Esophagus muscularis mucosa (tissue), 4 donors: ENCODE data around the gene CGB8. TPM values are rescaled to one million over a fixed set of nuclear protein-coding genes. Genes with fewer than 3 reads are reported as not detected.

Experiments used
- DNase-seq: peaks from one replicate; pipeline ENCODE4 v3.0.0-alpha.2; 2017; ENCODE audit errors: extremely low spot score
- H3K27ac ChIP-seq, 4 donors: fragments of 200-600 bp; sonication (generic); replicated peaks in 1 of 4; 1 replicate in 3 of 4; 2 replicates in 1 of 4; pipeline ENCODE4 v1.5.1; 2016 to 2019; ENCODE audit warnings: mild to moderate bottlenecking in 1 of 4
- H3K27me3 ChIP-seq, 4 donors: fragments of 200-600 bp; sonication (generic); one replicate each; pipeline versions ENCODE4 v1.5.1 to v1.6.0; 2016 to 2019
- H3K36me3 ChIP-seq, 4 donors: fragments of 200-600 bp; sonication (generic); one replicate each; pipeline ENCODE4 v1.5.1; 2016 to 2019
- H3K4me1 ChIP-seq, 4 donors: fragments of 200-600 bp; sonication (generic); one replicate each; pipeline ENCODE4 v1.5.1; 2016 to 2019
- H3K4me3 ChIP-seq, 4 donors: fragments of 200-600 bp; sonication (generic); 1 replicate in 2 of 4; 2 replicates in 2 of 4; pipeline ENCODE4 v1.5.1; 2016 to 2019; ENCODE audit warnings: mild to moderate bottlenecking in 4 of 4, moderate library complexity in 1 of 4
- H3K9me3 ChIP-seq, 4 donors: fragments of 200-600 bp; sonication (generic); 1 replicate in 3 of 4; 2 replicates in 1 of 4; pipeline ENCODE4 v1.5.1; 2016 to 2019
- EP300 ChIP-seq: sonication (generic); formaldehyde crosslinking; IDR thresholded peaks from one replicate; pipeline ENCODE4 v1.6.1; 2017; ENCODE audit warnings: antibody characterized with exemption
- POLR2A ChIP-seq: fragments of 450-650 bp; IDR thresholded peaks from one replicate; pipeline ENCODE4 v1.6.1; 2017; ENCODE audit warnings: antibody characterized with exemption, moderate library complexity, mild to moderate bottlenecking, low read depth
- POLR2AphosphoS5 ChIP-seq, 2 donors: sonication (generic); formaldehyde crosslinking; IDR thresholded peaks; one replicate each; pipeline ENCODE4 v1.6.1; 2017; ENCODE audit warnings: antibody characterized with exemption in 2 of 2
- WGBS: methylation state at CpG from one replicate; pipeline ENCODE4 v1.1.5; 2018; 5-methylcytosine and 5-hydroxymethylcytosine counted together
- intact Hi-C: fragments of 100-400 bp; cut with DNase I; formaldehyde crosslinking; loops from one replicate; pipeline ENCODE4 v1.15.1; 2023
- total RNA-seq, 4 donors: library from RNA; depleted of rRNA; stranded (reverse); fragments of >200 nt; gene quantifications; one replicate each; pipeline versions ENCODE4 v1.1.0 to v1.2.1, GENCODE V29; 2016
- TF ChIP-seq, protein P1 (sequence below), 3 experiments: fragments of 200-600 bp in 2 of 3; fragments of 450-650 bp in 1 of 3; sonication (generic) in 2 of 3; IDR thresholded peaks; one replicate each; pipeline ENCODE4 v1.5.1; 2017 to 2019; ENCODE audit warnings: antibody characterized with exemption in 3 of 3, mild to moderate bottlenecking in 2 of 3, moderate library complexity in 1 of 3

The CGB8 gene
- total RNA-seq, 4 donors from 2014 or later, result not detected

DNA sequence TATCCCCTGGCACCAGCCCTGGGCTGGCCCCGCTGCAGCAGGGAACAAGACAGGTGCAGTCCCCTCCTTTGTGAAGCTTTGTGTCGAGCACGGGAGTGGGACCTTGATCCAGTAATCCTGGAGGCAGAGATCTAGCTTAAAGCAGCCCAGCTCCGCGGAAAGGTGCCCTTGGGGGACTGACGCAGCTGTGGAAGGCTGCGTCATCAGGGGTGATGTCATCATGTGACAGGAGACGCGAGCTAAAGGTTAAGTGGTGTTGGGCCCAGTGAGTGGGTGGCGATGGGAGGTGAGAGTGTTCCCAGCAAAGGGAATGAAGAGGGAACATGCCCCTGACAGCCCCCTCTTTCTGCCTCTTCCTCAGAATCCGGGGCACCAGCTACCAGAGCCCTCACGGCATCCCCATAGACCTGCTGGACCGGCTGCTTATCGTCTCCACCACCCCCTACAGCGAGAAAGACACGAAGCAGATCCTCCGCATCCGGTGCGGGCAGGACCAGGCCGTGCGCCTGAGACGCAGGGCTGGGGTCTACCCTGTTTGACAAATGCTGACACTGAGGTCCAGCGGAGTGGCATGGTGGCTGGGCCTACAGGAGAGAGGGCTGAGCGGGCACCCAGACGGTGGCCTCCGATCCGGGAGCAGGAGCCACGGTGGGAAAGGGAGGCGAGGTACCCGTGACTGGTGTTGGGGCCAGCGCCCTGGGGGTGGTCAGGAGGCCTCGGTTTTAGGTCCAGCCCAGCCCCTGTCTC lies 34.6 kb downstream of the CGB8 start:
- DNase-seq, result no peak
- Histone ChIP-seq H3K27me3 (peaks cover 0 to 22% (median 4%) of the 10 kb centered on the region in 4 donors), H3K27ac (no peak overlapping the region), H3K4me3 (no peak overlapping the region), H3K4me1 (peaks cover 14 to 23% (median 21%) of the 10 kb centered on the region in 4 donors), H3K36me3 (peaks cover 18 to 72% (median 66%) of the 10 kb centered on the region in 4 donors), H3K9me3 (no peaks in the 10 kb centered on the region)
- WGBS, result 94% methylated on average over 27 of the region's 32 CpGs
- intact Hi-C loops, result no loop called here
- TF ChIP-seq POLR2AphosphoS5 (IDR thresholded peaks at IDR 0.05) (no peak), EP300 (no peak), POLR2A (no peak)
- TF ChIP-seq, protein P1, sequence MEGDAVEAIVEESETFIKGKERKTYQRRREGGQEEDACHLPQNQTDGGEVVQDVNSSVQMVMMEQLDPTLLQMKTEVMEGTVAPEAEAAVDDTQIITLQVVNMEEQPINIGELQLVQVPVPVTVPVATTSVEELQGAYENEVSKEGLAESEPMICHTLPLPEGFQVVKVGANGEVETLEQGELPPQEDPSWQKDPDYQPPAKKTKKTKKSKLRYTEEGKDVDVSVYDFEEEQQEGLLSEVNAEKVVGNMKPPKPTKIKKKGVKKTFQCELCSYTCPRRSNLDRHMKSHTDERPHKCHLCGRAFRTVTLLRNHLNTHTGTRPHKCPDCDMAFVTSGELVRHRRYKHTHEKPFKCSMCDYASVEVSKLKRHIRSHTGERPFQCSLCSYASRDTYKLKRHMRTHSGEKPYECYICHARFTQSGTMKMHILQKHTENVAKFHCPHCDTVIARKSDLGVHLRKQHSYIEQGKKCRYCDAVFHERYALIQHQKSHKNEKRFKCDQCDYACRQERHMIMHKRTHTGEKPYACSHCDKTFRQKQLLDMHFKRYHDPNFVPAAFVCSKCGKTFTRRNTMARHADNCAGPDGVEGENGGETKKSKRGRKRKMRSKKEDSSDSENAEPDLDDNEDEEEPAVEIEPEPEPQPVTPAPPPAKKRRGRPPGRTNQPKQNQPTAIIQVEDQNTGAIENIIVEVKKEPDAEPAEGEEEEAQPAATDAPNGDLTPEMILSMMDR (IDR thresholded peaks at IDR 0.05), result no peak

DNA sequence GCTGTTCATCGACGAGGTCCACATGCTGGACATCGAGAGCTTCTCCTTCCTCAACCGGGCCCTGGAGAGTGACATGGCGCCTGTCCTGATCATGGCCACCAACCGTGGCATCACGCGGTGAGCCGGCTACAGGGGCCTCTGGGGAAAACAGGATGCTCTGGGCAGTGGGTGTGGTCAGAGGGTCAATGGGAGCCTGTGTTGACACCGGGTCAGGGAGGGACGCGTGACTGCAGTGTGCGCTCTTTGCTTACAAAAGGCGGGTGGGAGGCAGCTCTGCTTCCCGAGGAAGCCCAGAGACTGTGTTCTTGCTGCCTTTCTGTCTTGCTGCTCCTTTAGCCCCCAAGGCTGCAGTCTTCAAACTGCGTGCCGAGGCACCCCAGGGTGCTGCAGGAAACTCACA lies 37.7 kb downstream of the CGB8 start:
- TF ChIP-seq POLR2A (no peak), EP300 (no peak), POLR2AphosphoS5 (IDR thresholded peaks at IDR 0.05) (no peak)
- TF ChIP-seq, protein P1 (IDR thresholded peaks at IDR 0.05), result no peak
- Histone ChIP-seq H3K4me1 (no peaks in the 10 kb centered on the region), H3K4me3 (no peak overlapping the region), H3K27me3 (no peaks in the 10 kb centered on the region), H3K27ac (no peak overlapping the region), H3K9me3 (no peaks in the 10 kb centered on the region), H3K36me3 (peaks cover 34 to 98% (median 91%) of the 10 kb centered on the region in 4 donors)
- no peak for DNase-seq
- intact Hi-C loops, result no loop called here
- WGBS, result 91% methylated on average over 15 of the region's 17 CpGs

DNA sequence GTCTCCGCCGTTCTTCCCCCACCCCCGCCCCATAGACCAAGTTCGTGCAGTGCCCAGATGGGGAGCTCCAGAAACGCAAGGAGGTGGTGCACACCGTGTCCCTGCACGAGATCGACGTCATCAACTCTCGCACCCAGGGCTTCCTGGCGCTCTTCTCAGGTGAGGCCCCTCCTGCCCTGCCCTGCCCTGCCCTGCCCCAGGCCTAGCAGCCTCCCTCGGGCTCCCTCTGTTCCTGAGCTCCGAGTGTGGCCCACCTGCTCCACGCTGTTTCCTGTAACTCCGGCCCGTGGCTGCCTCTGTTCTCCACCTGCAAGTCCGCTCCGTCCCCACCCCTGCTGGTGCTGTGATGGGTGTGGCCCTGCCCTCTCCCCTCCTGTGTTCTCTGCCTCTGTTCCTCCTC lies 38.5 kb downstream of the CGB8 start:
- intact Hi-C loops, result no loop called here
- no peak for TF ChIP-seq POLR2AphosphoS5 (IDR thresholded peaks at IDR 0.05)
- H3K27me3 ChIP-seq, result no peaks in the 10 kb centered on the region
- no peaks in the 10 kb centered on the region for H3K9me3 ChIP-seq
- 92% methylated on average over 18 of the region's 18 CpGs for whole genome bisulfite sequencing
- H3K4me3 ChIP-seq, result no peak overlapping the region
- no peak for DNase-seq
- peaks cover 40 to 98% (median 91%) of the 10 kb centered on the region in 4 donors for H3K36me3 ChIP-seq
- no peak overlapping the region for H3K27ac ChIP-seq
- H3K4me1 ChIP-seq, result no peaks in the 10 kb centered on the region

DNA sequence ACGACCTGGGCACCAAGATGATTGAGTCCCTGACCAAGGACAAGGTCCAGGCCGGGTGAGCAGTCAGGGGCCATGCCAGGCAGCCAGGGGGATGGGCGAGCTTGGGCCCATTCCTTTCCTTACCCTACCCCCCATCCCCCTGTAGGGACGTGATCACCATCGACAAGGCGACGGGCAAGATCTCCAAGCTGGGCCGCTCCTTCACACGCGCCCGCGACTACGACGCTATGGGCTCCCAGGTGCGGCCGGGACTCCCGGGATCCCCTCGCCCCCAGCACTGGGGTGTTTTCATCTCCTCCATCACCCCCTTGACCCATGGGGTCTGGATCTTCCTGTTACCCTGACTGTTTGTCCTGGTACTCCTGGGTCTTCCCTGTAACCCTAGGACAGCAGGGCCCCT lies 39.1 kb downstream of the CGB8 start:
- Histone ChIP-seq H3K27me3 (no peaks in the 10 kb centered on the region), H3K9me3 (no peaks in the 10 kb centered on the region), H3K36me3 (peaks cover 40 to 98% (median 91%) of the 10 kb centered on the region in 4 donors), H3K4me3 (no peak overlapping the region), H3K4me1 (no peaks in the 10 kb centered on the region), H3K27ac (no peak overlapping the region)
- no peak for TF ChIP-seq POLR2A
- TF ChIP-seq, protein P1 (IDR thresholded peaks at IDR 0.05), result no peak
- TF ChIP-seq POLR2AphosphoS5 (IDR thresholded peaks at IDR 0.05), result no peak
- TF ChIP-seq EP300, result no peak
- DNase-seq, result no peak
- intact Hi-C loops, result no loop called here
- WGBS, result 93% methylated on average over 3 of the region's 18 CpGs

DNA sequence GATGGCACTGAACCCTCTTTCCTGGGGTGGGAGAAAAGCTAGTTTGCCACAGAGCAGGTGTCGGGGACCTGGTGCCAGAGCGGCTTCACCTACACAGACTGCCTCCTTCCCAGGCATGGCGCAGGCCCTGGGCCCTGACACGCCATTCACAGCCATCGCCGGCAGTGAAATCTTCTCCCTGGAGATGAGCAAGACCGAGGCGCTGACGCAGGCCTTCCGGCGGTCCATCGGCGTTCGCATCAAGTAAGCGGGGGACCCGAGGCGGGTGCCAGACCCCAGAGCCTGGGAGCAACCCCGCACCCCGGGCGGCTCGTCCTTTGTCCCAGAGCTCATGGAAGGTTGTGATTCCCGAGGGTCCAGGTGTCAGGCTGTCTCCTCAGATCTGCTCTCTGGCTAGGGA lies 42.0 kb downstream of the CGB8 start:
- WGBS, result 95% methylated on average over 14 of the region's 22 CpGs
- Histone ChIP-seq H3K4me1 (no peaks in the 10 kb centered on the region), H3K27ac (no peak overlapping the region), H3K27me3 (no peaks in the 10 kb centered on the region), H3K36me3 (peaks cover 55 to 99% (median 92%) of the 10 kb centered on the region in 4 donors), H3K4me3 (no peak overlapping the region), H3K9me3 (no peaks in the 10 kb centered on the region)
- intact Hi-C loops, result no loop called here
- TF ChIP-seq, protein P1 (IDR thresholded peaks at IDR 0.05), result no peak
- DNase-seq, result no peak
